A549 (cell line): ENCODE data around the gene COG7.

Experiments used
- CEBPB ChIP-seq, 2 experiments: fragments of >200 bp in 1 of 2; sonication (Bioruptor Twin) in 1 of 2; formaldehyde crosslinking in 1 of 2; IDR thresholded peaks; 2 replicates each; pipeline ENCODE4 v1.6.1; 2012 to 2016
- CHD2 ChIP-seq: fragments of 150-350 bp; IDR thresholded peaks from 2 replicates; pipeline ENCODE4 v1.6.1; 2014; ENCODE audit warnings: low read length; ENCODE audit not compliant: partially characterized antibody
- CTCF ChIP-seq: fragments of >200 bp; sonication (Bioruptor Twin); formaldehyde crosslinking; IDR thresholded peaks from 3 replicates; pipeline ENCODE4 v1.5.1; 2016
- ELK1 ChIP-seq: fragments of 150-350 bp; IDR thresholded peaks from 2 replicates; pipeline ENCODE4 v1.6.1; 2014; ENCODE audit warnings: low read depth, mild to moderate bottlenecking, low read length
- EP300 ChIP-seq, 2 experiments: fragments of >200 bp; sonication (Bioruptor Twin); formaldehyde crosslinking; IDR thresholded peaks; 2 replicates in 1 of 2; 3 replicates in 1 of 2; pipeline ENCODE4 v1.6.1; 2016 to 2017
- HDAC2 ChIP-seq: fragments of 200-600 bp; sonication (generic); IDR thresholded peaks from 2 replicates; pipeline ENCODE4 v1.6.1; 2016
- POLR2A ChIP-seq: IDR thresholded peaks from 2 replicates; pipeline ENCODE4 v1.6.1; 2012; ENCODE audit warnings: mild to moderate bottlenecking, low read length
- RCOR1 ChIP-seq: fragments of 150-350 bp; IDR thresholded peaks from 2 replicates; pipeline ENCODE4 v1.6.1; 2014; ENCODE audit warnings: antibody characterized with exemption, low read length, low read depth
- USF2 ChIP-seq: fragments of 450-650 bp; IDR thresholded peaks from 2 replicates; pipeline ENCODE4 v1.6.1; 2014; ENCODE audit warnings: antibody characterized with exemption
- ZC3H11A ChIP-seq: fragments of 450-650 bp; IDR thresholded peaks from 2 replicates; pipeline ENCODE4 v1.6.1; 2014; ENCODE audit warnings: antibody characterized with exemption, mild to moderate bottlenecking

- TF ChIP-seq CTCF (no peak), EP300 (IDR thresholded peaks at IDR 0.05) (no peak), USF2 (no peak), POLR2A (no peak), HDAC2 (no peak), CEBPB (IDR thresholded peaks at IDR 0.05) (no peak), RCOR1 (no peak), ZC3H11A (no peak), CHD2 (no peak), ELK1 (no peak)
Observed at GRCh38 chr16:23402100-23402499, 50.9 kb downstream of the COG7 start.
